MM.1S (cell line): ENCODE measurements around the gene MPRIP.

Experiments
- DNase-seq: peaks from one replicate; pipeline ENCODE4 v3.0.0-alpha.2; 2015
- H2AFZ ChIP-seq: fragments of 300-600 bp; sonication (generic); 2 replicates; pipeline ENCODE4 v1.6.0; 2016; ENCODE audit warnings: antibody characterized with exemption, low read length
- H3F3A ChIP-seq: fragments of 300-600 bp; sonication (generic); 2 replicates; pipeline ENCODE4 v1.6.1; 2016; ENCODE audit warnings: mild to moderate bottlenecking, antibody characterized with exemption, low read length, moderate library complexity, mixed read lengths; ENCODE audit not compliant: insufficient read depth
- H3K27ac ChIP-seq: fragments of 300-600 bp; sonication (generic); 2 replicates; pipeline ENCODE4 v1.5.1; 2016; ENCODE audit warnings: mild to moderate bottlenecking, low read length
- H3K27me3 ChIP-seq: fragments of 300-600 bp; sonication (generic); replicated peaks from 2 replicates; pipeline ENCODE4 v1.6.0; 2016; ENCODE audit warnings: low read length; ENCODE audit not compliant: insufficient read depth
- H3K36me3 ChIP-seq: fragments of 300-600 bp; sonication (generic); replicated peaks from 2 replicates; pipeline ENCODE4 v1.6.1; 2016; ENCODE audit warnings: mild to moderate bottlenecking, low read length, mixed read lengths; ENCODE audit not compliant: insufficient read depth
- H3K4me1 ChIP-seq: fragments of 300-600 bp; sonication (generic); 2 replicates; pipeline ENCODE4 v1.6.1; 2016; ENCODE audit warnings: low read length, mixed read lengths
- H3K4me2 ChIP-seq: fragments of 300-600 bp; sonication (generic); 2 replicates; pipeline ENCODE4 v1.6.0; 2016; ENCODE audit warnings: low read depth, low read length
- H3K4me3 ChIP-seq: fragments of 300-600 bp; sonication (generic); 2 replicates; pipeline ENCODE4 v1.5.1; 2016; ENCODE audit warnings: low read length, mixed read lengths
- H3K79me2 ChIP-seq: fragments of 300-600 bp; sonication (generic); 2 replicates; pipeline ENCODE4 v1.6.1; 2016; ENCODE audit warnings: mixed run types, low read length, mixed read lengths
- H3K9ac ChIP-seq: fragments of 300-600 bp; sonication (generic); 2 replicates; pipeline ENCODE4 v1.6.1; 2016; ENCODE audit warnings: low read length, mixed read lengths
- H3K9me2 ChIP-seq: fragments of 300-600 bp; sonication (generic); replicated peaks from 2 replicates; pipeline ENCODE4 v1.6.1; 2016; ENCODE audit warnings: mild to moderate bottlenecking, low read length, mixed read lengths; ENCODE audit not compliant: insufficient read depth
- H3K9me3 ChIP-seq: fragments of 300-600 bp; sonication (generic); replicated peaks from 2 replicates; pipeline ENCODE4 v1.6.1; 2016; ENCODE audit warnings: mild to moderate bottlenecking, low read length, mixed read lengths; ENCODE audit not compliant: insufficient read depth
- H4K20me1 ChIP-seq: fragments of 300-600 bp; sonication (generic); 2 replicates; pipeline ENCODE4 v1.6.1; 2016; ENCODE audit warnings: mild to moderate bottlenecking, low read length, moderate library complexity, mixed read lengths; ENCODE audit not compliant: insufficient read depth
- EZH2 ChIP-seq: fragments of 300-600 bp; sonication (generic); optimal IDR thresholded peaks from 2 replicates; pipeline ENCODE3; 2017; ENCODE audit warnings: low read depth, mild to moderate bottlenecking, antibody characterized with exemption, low read length, mixed read lengths
- EZH2phosphoT487 ChIP-seq: fragments of 300-600 bp; sonication (generic); IDR thresholded peaks from 2 replicates; pipeline ENCODE4 v1.6.1; 2018; ENCODE audit warnings: antibody characterized with exemption, low read length
- TF ChIP-seq, protein P1 (sequence below): fragments of 300-600 bp; sonication (generic); IDR thresholded peaks from 2 replicates; pipeline ENCODE4 v1.5.1; 2016; ENCODE audit warnings: antibody characterized with exemption, low read length, mixed read lengths

MPRIP gene

GRCh38 chr17:17236295-17237025, 194.2 kb downstream of the MPRIP start:
- H3F3A ChIP-seq = peaks cover 18% of the 10 kb centered on the region
- TF ChIP-seq EZH2 (no peak), EZH2phosphoT487 (no peak)
- TF ChIP-seq, protein P1, sequence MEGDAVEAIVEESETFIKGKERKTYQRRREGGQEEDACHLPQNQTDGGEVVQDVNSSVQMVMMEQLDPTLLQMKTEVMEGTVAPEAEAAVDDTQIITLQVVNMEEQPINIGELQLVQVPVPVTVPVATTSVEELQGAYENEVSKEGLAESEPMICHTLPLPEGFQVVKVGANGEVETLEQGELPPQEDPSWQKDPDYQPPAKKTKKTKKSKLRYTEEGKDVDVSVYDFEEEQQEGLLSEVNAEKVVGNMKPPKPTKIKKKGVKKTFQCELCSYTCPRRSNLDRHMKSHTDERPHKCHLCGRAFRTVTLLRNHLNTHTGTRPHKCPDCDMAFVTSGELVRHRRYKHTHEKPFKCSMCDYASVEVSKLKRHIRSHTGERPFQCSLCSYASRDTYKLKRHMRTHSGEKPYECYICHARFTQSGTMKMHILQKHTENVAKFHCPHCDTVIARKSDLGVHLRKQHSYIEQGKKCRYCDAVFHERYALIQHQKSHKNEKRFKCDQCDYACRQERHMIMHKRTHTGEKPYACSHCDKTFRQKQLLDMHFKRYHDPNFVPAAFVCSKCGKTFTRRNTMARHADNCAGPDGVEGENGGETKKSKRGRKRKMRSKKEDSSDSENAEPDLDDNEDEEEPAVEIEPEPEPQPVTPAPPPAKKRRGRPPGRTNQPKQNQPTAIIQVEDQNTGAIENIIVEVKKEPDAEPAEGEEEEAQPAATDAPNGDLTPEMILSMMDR = no peak
- H4K20me1 ChIP-seq = no peaks in the 10 kb centered on the region
- DNase-seq = no peak
- H3K36me3 ChIP-seq = no peaks in the 10 kb centered on the region; the same call in 1 of the 2 replicates
- H3K9ac ChIP-seq = peak overlapping the region; percentile 98
- H3K4me1 ChIP-seq = peaks cover 23% of the 10 kb centered on the region
- H3K4me3 ChIP-seq = peak overlapping the region; percentile 93
- peak overlapping the region; percentile 95 for H3K4me2 ChIP-seq
- H3K9me2 ChIP-seq = no peaks in the 10 kb centered on the region
- H3K27ac ChIP-seq = peak overlapping the region; percentile 71; the same call in 1 of the 2 replicates
- H3K9me3 ChIP-seq = no peaks in the 10 kb centered on the region
- H3K79me2 ChIP-seq = peaks cover 52% of the 10 kb centered on the region
- peak overlapping the region; percentile 86 for H2AFZ ChIP-seq
- no peaks in the 10 kb centered on the region for H3K27me3 ChIP-seq

DNA sequence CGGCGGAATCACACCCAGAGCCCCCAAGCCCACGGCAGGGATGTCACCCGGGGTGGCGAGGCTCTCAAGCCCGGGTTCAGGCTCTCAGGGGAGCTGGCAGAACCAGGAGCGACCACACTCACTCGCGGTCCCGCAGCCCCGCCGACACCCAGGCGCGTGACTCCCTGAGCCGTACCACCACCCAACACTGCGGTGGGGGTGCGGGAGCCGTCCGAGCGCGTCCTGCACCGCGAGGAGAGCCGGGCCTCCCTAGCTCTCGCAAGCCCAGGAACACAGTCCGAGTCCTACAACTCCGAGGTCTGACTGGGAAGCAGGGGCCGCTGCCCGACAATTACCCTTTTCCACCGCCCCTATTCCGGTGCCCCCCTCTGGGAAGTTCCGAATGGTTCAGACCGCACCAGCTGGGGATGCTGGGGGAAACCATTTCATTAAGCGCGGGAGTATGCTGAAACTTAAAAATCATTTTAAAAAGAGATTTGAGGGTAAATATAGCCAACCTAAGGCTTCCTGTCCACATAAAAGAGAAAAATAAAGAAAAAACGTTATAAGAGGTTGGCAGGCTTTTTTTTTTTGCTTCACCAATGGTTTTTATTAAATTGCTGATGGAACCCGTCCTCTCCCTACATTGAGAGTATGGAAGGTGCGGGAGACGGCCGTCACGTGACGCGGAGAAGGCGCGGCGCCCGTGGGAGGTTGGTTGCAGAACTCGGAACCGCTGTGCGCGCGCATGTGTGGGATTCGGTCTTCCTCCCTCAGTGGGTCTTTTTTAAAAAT, 195.0 kb downstream of the MPRIP start, which contains the start of gene FLCN:
Gene FLCN (minus strand): TSS at position 143 of the 774 bp plus-strand sequence. CDS start 9,031 bp downstream, outside the sequence.
- Histone ChIP-seq H3K4me1 (peaks cover 23% of the 10 kb centered on the region), H3K9me2 (no peaks in the 10 kb centered on the region), H3K36me3 (no peaks in the 10 kb centered on the region; the same call in 1 of the 2 replicates), H3K4me3 (peak within 1 kb of the TSS; percentile 93), H3K4me2 (peak within 1 kb of the TSS; percentile 95), H3K27me3 (no peaks in the 10 kb centered on the region), H4K20me1 (no peaks in the 10 kb centered on the region), H3K9me3 (no peaks in the 10 kb centered on the region), H2AFZ (peak within 1 kb of the TSS; percentile 86), H3K9ac (peak within 1 kb of the TSS; percentile 98), H3K79me2 (peaks cover 44% of the 10 kb centered on the region), H3F3A (peaks cover 18% of the 10 kb centered on the region), H3K27ac (peak within 1 kb of the TSS; percentile 71)
- TF ChIP-seq, protein P1 = no peak
- no peak for TF ChIP-seq EZH2
- no peak for TF ChIP-seq EZH2phosphoT487
- DNase-seq = peak; percentile 83

DNA sequence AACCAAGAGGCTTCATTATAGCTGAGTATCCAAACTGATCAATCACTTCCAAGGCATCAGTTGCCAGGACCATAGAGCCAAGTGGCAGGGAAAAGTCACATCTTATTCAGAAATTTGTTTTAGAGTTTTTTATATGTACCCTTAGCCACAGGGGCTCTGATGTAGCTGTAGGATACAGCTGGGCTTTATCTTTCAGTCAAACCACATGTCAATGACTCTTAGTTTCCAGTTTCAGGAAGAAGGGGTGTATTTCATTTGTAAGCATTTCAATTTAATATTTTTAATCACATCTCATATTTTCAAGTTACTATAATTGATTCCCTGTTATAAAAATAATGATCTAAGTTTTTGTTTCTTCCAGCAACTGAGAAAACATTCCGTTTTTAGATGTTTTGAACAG, 197.6 kb downstream of the MPRIP start:
- peak overlapping the region; percentile 9; the same call in 1 of the 2 replicates for H3K27ac ChIP-seq
- no peaks in the 10 kb centered on the region for H4K20me1 ChIP-seq
- no peaks in the 10 kb centered on the region for H3K36me3 ChIP-seq
- H3K27me3 ChIP-seq = no peaks in the 10 kb centered on the region
- no peaks in the 10 kb centered on the region for H3K9me3 ChIP-seq
- peaks cover 23% of the 10 kb centered on the region for H3K4me1 ChIP-seq
- peak; percentile 29 for DNase-seq
- TF ChIP-seq, protein P1 = no peak
- TF ChIP-seq EZH2 (no peak), EZH2phosphoT487 (no peak)
- H3K4me3 ChIP-seq = no peak overlapping the region
- no peaks in the 10 kb centered on the region for H3K9me2 ChIP-seq
- H3K4me2 ChIP-seq = 0 out of 2 replicates have a peak overlapping the region, but pooled peaks have one; percentile 8
- H2AFZ ChIP-seq = no peak overlapping the region
- H3K9ac ChIP-seq = no peak overlapping the region
- H3F3A ChIP-seq = peaks cover 18% of the 10 kb centered on the region
- H3K79me2 ChIP-seq = peaks cover 23% of the 10 kb centered on the region
